Osteoblast (primary cell): ENCODE results near the gene DCLK1. TPM values are rescaled to one million over a fixed set of nuclear protein-coding genes. Genes with fewer than 3 reads are reported as not detected.

Experiments
- DNase-seq: peaks from one replicate; pipeline ENCODE4 v3.0.0; 2011; ENCODE audit warnings: low spot score, mixed read lengths; ENCODE audit not compliant: insufficient read length; ENCODE audit errors: missing footprints
- H2AFZ ChIP-seq: 2 replicates; pipeline ENCODE4 v1.6.0; 2011; ENCODE audit warnings: mild to moderate bottlenecking, low read length
- H3K27ac ChIP-seq: 2 replicates; pipeline ENCODE4 v1.5.1; 2011; ENCODE audit warnings: mild to moderate bottlenecking, low read depth, low read length, moderate library complexity
- H3K27me3 ChIP-seq: 2 replicates; pipeline ENCODE4 v1.6.0; 2012; ENCODE audit warnings: mild to moderate bottlenecking, control low read depth, inconsistent platforms, low read length, moderate library complexity; ENCODE audit not compliant: insufficient read depth
- H3K36me3 ChIP-seq: 2 replicates; pipeline ENCODE4 v1.5.1; 2011; ENCODE audit warnings: mild to moderate bottlenecking, low read length, control low read depth, moderate library complexity; ENCODE audit not compliant: insufficient read depth
- H3K4me1 ChIP-seq: 2 replicates; pipeline ENCODE4 v1.5.1; 2011; ENCODE audit warnings: mild to moderate bottlenecking, low read length, control low read depth, moderate library complexity; ENCODE audit not compliant: insufficient read depth
- H3K4me2 ChIP-seq: 2 replicates; pipeline ENCODE4 v1.6.0; 2011; ENCODE audit warnings: mild to moderate bottlenecking, low read length; ENCODE audit not compliant: insufficient read depth
- H3K4me3 ChIP-seq: fragments of 200-600 bp; sonication (generic); 3 replicates; pipeline ENCODE4 v1.5.1; 2012; ENCODE audit warnings: mild to moderate bottlenecking, low read length, inconsistent platforms; ENCODE audit not compliant: insufficient read depth
- H3K79me2 ChIP-seq: 2 replicates; pipeline ENCODE4 v1.6.0; 2012; ENCODE audit warnings: mild to moderate bottlenecking, low read length, control low read depth, inconsistent platforms; ENCODE audit not compliant: insufficient read depth
- H3K9me3 ChIP-seq: 2 replicates; pipeline ENCODE4 v1.5.1; 2011; ENCODE audit warnings: low read depth, low read length, control low read depth
- H4K20me1 ChIP-seq: 2 replicates; pipeline ENCODE4 v1.6.0; 2012; ENCODE audit warnings: mild to moderate bottlenecking, low read length, control low read depth; ENCODE audit not compliant: insufficient read depth
- CTCF ChIP-seq: IDR thresholded peaks from 2 replicates; pipeline ENCODE4 v1.5.1; 2011; ENCODE audit warnings: mild to moderate bottlenecking, low read depth, low read length, moderate library complexity; ENCODE audit errors: extremely low read depth
- total RNA-seq: library from RNA; depleted of rRNA; stranded (reverse); fragments of >200 nt; gene quantifications from 2 replicates; pipeline ENCODE4 v1.2.3, GENCODE V29; 2012

Gene DCLK1
- total RNA-seq, 1 donor, result 132 TPM

GRCh38 chr13:35833608-35834275 is 297.4 kb downstream of the DCLK1 start:
- Histone ChIP-seq H3K9me3 (no peaks in the 10 kb centered on the region), H2AFZ (no peak overlapping the region), H3K36me3 (no peaks in the 10 kb centered on the region), H3K4me3 (no peak overlapping the region), H3K27me3 (no peaks in the 10 kb centered on the region), H4K20me1 (no peaks in the 10 kb centered on the region), H3K4me2 (no peak overlapping the region), H3K27ac (no peak overlapping the region), H3K4me1 (peaks cover 14% of the 10 kb centered on the region), H3K79me2 (no peaks in the 10 kb centered on the region)
- DNase-seq, result no peak
- no peak for TF ChIP-seq CTCF

- Histone ChIP-seq H3K4me3 (no peak overlapping the region), H2AFZ (no peak overlapping the region), H3K79me2 (no peaks in the 10 kb centered on the region), H3K4me1 (peaks cover 7% of the 10 kb centered on the region), H3K4me2 (no peak overlapping the region), H4K20me1 (no peaks in the 10 kb centered on the region), H3K27ac (no peak overlapping the region), H3K27me3 (no peaks in the 10 kb centered on the region), H3K9me3 (no peaks in the 10 kb centered on the region), H3K36me3 (no peaks in the 10 kb centered on the region)
- no peak for TF ChIP-seq CTCF
- DNase-seq, result no peak
These were observed 298.2 kb downstream of the DCLK1 start for GRCh38 chr13:35833031-35833430.

GRCh38 chr13:35832551-35832950 is 298.6 kb downstream of the DCLK1 start:
- Histone ChIP-seq H3K9me3 (no peaks in the 10 kb centered on the region), H2AFZ (peak overlapping the region; percentile 42)
- no peak for DNase-seq

More at GRCh38 chr13:35832551-35832950, 298.6 kb downstream of the DCLK1 start:
- peaks cover 6% of the 10 kb centered on the region for H3K4me1 ChIP-seq
- no peaks in the 10 kb centered on the region for H3K79me2 ChIP-seq
- no peak overlapping the region for H3K4me3 ChIP-seq
- no peak for TF ChIP-seq CTCF
- H4K20me1 ChIP-seq, result no peaks in the 10 kb centered on the region
- no peak overlapping the region for H3K4me2 ChIP-seq
- peak overlapping the region; percentile 7 for H3K27ac ChIP-seq
- H3K27me3 ChIP-seq, result no peaks in the 10 kb centered on the region
- H3K36me3 ChIP-seq, result no peaks in the 10 kb centered on the region
